Globus pallidus (tissue), 1 donor: ENCODE data around the gene PTPRD.

ENCODE experiments used
- DNase-seq: peaks from one replicate; pipeline ENCODE4 v3.0.0-alpha.2; 2015; ENCODE audit warnings: low spot score

PTPRD gene

GRCh38 chr9:10268531-10269485, 344.0 kb downstream of the PTPRD start:
- DNase-seq: peak; percentile 52

- no peak for DNase-seq
These were observed 347.6 kb downstream of the PTPRD start for GRCh38 chr9:10265153-10265631.

GRCh38 chr9:10260501-10260900, 352.3 kb downstream of the PTPRD start:
- peak; percentile 28 for DNase-seq

GRCh38 chr9:10259668-10260067, 353.1 kb downstream of the PTPRD start:
- DNase-seq: no peak

- DNase-seq: no peak
These were observed 357.0 kb downstream of the PTPRD start for GRCh38 chr9:10255758-10256157.

GRCh38 chr9:10254338-10254737, 358.5 kb downstream of the PTPRD start:
- no peak for DNase-seq

- no peak for DNase-seq
These were observed 359.5 kb downstream of the PTPRD start for GRCh38 chr9:10253341-10253740.

- DNase-seq: no peak
These were observed 360.6 kb downstream of the PTPRD start for GRCh38 chr9:10252174-10252573.

- no peak for DNase-seq
These were observed 361.3 kb downstream of the PTPRD start for GRCh38 chr9:10251490-10251889.

GRCh38 chr9:10250219-10250618, 362.6 kb downstream of the PTPRD start:
- DNase-seq: no peak

GRCh38 chr9:10248890-10249289, 363.9 kb downstream of the PTPRD start:
- DNase-seq: no peak

- DNase-seq: no peak
These were observed 370.5 kb downstream of the PTPRD start for GRCh38 chr9:10242255-10242654.

GRCh38 chr9:10238087-10238486, 374.7 kb downstream of the PTPRD start:
- DNase-seq: no peak

- DNase-seq: no peak
These were observed 375.2 kb downstream of the PTPRD start for GRCh38 chr9:10237584-10237983.

- no peak for DNase-seq
These were observed 376.6 kb downstream of the PTPRD start for GRCh38 chr9:10236161-10236560.

- DNase-seq: no peak
These were observed 377.4 kb downstream of the PTPRD start for GRCh38 chr9:10235376-10235775.

GRCh38 chr9:10232352-10232930, 380.4 kb downstream of the PTPRD start:
- DNase-seq: peak; percentile 16

GRCh38 chr9:10230512-10230911, 382.3 kb downstream of the PTPRD start:
- no peak for DNase-seq

- DNase-seq: no peak
These were observed 384.7 kb downstream of the PTPRD start for GRCh38 chr9:10228082-10228481.

- DNase-seq: no peak
These were observed 385.8 kb downstream of the PTPRD start for GRCh38 chr9:10226996-10227395.

GRCh38 chr9:10212702-10213101, 400.1 kb downstream of the PTPRD start:
- DNase-seq: no peak

- DNase-seq: no peak
These were observed 404.1 kb downstream of the PTPRD start for GRCh38 chr9:10208691-10209069.

GRCh38 chr9:10204276-10204675, 408.5 kb downstream of the PTPRD start:
- no peak for DNase-seq
